ENCODE data around the gene RDH11.
"Not testable (repeated sequence)": the region's sequence is repeated elsewhere in the genome, so short reads cannot be mapped to it uniquely, and the experiment has no call there.

Gene RDH11

GRCh38 chr14:67704484-67705089 is 9.0 kb upstream of the RDH11 start:
- DNase-seq (ENCODE audit: low read depth): no peak

GRCh38 chr14:67703997-67704396 is 8.4 kb upstream of the RDH11 start:
- no peak for DNase-seq (ENCODE audit: low read depth)

- DNase-seq (ENCODE audit: low read depth): not testable (repeated sequence)
Observed at GRCh38 chr14:67701492-67701891, 5.9 kb upstream of the RDH11 start, which contains the start of gene RDH12. RDH12 (plus strand) TSS chr14:67701886; CDS start chr14:67722643, 20,757 bp downstream.

DNA sequence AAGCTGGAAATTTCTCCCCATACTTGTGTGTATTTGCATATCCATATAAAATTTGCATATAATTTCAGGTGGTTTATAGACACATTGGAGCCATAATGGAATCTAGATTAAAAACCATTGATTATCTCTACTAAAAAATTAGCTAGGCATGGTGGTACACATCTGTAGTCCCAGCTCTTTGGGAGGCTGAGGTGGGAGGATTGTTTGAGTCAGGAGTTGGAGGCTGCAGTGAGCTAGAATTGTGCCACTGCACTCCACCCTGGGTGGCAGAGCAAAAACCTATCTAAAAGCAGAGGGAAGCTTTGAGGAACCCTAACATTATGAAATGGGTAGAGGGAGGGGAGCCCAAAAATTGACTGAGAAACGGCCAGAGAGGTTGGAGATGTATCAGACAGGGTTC is 2.6 kb upstream of the RDH11 start:
- no peak for DNase-seq (ENCODE audit: low read depth)

DNA sequence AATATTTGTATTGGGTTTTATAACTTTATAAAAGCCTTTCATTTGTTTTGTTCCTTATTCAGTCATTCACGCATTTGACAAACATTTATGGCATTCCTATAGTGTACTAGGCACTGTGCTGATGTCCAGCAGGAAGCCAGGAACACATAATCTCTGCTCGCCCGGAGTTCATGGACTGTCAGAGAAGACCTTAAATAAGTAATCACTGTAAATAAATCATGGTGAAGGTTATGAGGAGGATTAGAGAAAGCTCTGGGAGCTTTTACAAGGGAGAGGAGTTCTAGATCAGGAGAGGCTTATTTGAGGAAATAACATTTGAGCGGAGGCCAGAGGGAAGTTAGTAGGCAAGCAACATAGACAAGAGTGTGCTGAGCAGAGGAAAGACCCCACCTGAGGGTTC is 1.4 kb upstream of the RDH11 start:
- DNase-seq (ENCODE audit: low read depth): no peak

GRCh38 chr14:67694791-67695393 is 672 bp downstream of the RDH11 start:
- peak; percentile 87 for DNase-seq (ENCODE audit: low read depth)

DNA sequence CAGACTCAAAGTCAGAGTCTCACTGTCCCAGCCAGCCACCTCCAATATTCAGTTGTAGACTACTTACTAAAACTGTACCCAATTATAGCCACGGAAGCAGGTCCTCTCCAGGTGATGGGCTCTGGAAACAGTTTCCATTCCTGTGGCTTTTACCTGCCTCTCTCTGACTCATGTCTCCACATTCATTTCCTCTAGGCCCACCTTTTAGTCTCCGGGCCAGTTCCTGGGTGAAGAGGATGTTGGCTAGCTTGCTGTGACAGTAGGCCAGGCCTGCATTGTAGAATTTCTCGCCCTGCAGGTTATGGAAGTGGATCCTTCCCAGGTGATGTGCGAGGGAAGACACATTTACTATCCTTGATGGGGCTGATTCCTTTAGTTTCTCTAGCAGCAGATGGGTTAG is 5.6 kb downstream of the RDH11 start:
- DNase-seq (ENCODE audit: low read depth): no peak

GRCh38 chr14:67683842-67684241 is 11.7 kb downstream of the RDH11 start:
- no peak for DNase-seq (ENCODE audit: low read depth)

DNA sequence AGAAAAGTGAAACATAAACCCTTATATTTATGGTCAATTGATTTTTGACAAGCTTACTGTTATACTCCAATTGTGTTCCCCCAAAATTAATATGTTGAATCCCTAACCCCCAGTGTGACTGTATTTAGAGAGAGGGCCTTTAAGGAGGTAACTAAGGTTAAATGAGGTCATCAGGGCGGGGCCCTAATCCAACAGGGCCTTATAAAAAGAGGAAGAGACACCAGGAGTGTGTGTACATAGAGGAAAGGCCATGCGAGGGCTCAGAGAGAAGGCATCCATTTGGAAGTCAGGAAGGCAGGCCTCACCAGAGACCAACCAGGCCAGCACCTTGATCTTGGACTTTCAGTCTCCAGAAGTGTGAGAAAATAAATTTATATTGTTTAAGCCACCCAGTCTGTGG is 14.6 kb downstream of the RDH11 start:
- no peak for DNase-seq (ENCODE audit: low read depth)

DNA sequence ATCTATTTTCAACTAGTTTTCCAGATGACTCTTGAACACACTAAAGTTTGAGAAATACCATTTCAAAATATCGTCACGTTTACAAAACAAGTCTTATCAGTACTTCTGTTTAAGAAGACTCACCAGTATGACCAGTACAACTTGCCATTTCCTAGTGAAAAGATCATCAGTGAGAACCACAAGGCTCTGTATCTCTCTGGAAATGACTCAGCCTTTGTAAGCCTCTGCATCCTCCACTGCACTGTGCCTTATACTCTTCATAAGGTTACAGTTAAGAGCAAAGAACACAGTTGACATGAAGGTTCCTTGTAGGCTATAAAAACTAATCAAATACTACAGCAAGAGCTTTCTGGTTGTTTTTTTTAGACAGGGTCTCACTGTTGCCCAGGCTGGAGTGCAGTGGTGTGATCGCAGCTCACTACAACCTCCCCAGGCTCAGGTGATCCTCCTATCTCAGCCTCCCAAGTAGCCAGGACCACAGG is 15.4 kb downstream of the RDH11 start:
- DNase-seq (ENCODE audit: low read depth): peak; percentile 89

- no peak for DNase-seq (ENCODE audit: low read depth)
Observed at GRCh38 chr14:67679006-67679405, 16.6 kb downstream of the RDH11 start.

GRCh38 chr14:67675219-67675582 is 20.4 kb downstream of the RDH11 start:
- no peak for DNase-seq (ENCODE audit: low read depth)

DNA sequence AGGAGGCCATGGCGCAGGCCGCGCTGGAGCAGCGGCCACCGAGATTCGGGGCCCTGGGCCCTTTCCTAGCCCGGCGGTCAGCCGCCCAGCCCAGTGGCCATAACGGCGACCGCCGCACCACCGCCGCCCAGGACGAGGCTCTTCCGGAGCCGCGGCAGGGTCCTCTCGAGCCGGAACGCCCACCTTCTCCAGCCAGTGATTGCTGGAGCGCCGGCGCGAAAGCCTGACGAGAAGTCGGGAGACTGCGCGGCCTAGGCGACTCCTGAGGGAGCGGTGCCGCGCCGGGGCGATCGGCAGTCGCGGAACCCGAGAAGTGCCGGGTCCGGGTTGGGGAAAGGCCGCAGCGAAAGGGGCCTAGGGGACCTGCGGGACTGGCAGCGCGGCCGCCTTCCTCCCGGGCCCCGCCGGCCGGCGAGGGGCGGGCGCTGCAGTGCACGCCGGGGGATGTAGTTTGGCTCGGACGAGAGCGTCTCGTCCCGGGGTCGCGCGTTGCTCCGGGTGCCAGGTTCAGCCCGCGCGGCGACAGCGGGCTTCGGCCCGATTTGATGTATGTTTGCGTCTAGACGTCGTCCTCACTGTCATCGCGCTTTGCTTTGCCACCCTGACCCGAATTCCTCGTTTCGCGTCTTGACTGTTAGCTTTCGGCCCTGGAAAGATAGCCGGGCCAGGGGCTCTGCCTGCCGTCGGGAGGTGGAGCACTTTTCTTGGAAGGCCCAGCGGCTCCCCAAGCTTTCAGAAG is 20.9 kb downstream of the RDH11 start, which contains the start of gene VTI1B:
TSS of gene VTI1B (minus strand) at position 153 of the 739 bp plus-strand sequence. CDS start at position 10, 143 bp downstream.
- no peak for DNase-seq (ENCODE audit: low read depth)

DNA sequence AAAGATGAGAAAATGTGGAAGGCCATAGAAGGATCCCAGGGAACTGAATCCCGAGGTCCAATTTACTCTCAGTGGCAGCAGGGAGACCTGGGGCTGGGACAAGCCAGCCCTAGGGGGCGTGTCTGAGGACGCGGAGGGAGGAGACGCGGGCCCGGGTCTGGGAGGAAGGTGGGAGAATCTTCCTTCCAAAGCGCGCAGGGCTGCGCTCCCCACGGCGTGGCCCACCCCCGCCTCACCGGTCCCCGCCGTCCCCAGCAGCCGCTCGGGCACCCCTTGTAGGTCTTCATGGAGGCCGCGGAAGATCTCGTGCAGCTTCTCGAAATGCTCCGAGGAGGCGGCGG is 21.5 kb downstream of the RDH11 start:
- DNase-seq (ENCODE audit: low read depth): no peak

GRCh38 chr14:67673451-67673850 is 22.1 kb downstream of the RDH11 start:
- no peak for DNase-seq (ENCODE audit: low read depth)

DNA sequence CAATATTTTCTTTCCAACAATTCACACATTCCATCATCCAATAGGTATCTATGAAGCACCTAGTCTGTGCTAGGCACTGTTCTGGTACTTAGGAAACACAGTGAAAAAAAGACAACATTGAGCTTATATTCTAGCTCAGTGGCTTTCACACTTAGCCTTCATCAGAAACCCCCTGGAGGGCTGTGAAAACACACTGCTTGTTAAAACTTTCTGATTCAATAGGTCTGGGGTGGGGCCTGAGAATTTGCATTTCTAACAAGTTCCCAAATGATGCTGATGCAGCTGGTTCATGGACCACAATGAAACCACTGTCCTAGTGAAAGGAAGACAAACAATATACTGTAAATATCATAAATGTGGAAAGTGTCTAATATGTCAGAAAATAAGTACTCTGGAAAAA is 27.0 kb downstream of the RDH11 start:
- DNase-seq (ENCODE audit: low read depth): no peak

DNA sequence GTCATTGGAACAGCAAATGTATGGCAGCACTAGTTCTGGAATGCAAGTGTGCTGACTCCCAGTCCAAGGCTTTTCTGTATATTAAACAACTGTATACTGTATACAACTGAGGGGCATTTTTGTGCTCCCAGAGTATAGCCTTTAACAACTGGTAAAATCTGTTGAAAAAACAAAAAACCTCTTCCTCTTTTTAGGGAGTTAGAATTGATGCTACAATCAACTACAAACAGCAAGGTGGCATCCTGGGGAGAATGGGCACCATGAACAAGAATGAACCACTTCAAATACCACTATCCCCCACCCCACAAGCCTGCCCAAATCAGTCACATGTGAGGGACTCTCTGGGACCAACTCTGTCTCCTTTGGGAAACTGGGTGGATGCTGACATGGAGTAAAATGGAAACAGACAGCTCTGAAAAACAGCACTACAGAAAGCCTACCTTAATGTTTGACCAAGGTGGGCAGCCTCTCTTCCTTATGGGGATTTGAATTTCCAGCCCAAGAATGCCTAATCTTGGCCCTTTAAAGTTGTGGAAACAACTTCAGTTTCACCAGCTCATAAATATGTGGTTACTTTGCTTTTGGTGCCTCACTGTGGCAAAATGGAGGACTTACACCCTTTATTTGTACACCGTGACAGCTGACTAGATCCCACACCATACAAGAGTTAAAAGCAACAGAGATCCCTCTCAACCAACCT is 28.7 kb downstream of the RDH11 start:
- DNase-seq (ENCODE audit: low read depth): no peak

- DNase-seq (ENCODE audit: low read depth): no peak
Observed at GRCh38 chr14:67665868-67666267, 29.7 kb downstream of the RDH11 start.

DNA sequence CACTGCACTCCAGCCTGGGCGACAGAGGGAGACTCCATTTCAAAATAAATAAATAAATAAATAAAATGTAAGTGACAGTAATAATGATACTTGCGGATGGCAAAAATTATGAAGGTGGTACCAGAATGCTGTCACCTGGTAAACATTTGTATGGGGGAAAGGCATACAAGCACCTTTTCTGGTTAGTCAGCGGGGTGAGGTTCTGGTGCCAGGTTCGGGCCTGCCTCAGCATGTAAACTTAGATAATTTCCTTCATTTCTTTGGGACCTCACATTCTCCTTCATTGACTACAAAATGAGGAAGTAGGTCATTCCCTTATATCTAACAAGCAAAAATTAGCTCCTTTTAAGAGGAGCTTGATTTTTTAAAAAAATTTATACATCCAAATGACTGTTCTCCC is 31.9 kb downstream of the RDH11 start:
- no peak for DNase-seq (ENCODE audit: low read depth)

- no peak for DNase-seq (ENCODE audit: low read depth)
Observed at GRCh38 chr14:67653651-67654280, 41.8 kb downstream of the RDH11 start.

- DNase-seq (ENCODE audit: low read depth): no peak
Observed at GRCh38 chr14:67652189-67652588, 43.4 kb downstream of the RDH11 start.

DNA sequence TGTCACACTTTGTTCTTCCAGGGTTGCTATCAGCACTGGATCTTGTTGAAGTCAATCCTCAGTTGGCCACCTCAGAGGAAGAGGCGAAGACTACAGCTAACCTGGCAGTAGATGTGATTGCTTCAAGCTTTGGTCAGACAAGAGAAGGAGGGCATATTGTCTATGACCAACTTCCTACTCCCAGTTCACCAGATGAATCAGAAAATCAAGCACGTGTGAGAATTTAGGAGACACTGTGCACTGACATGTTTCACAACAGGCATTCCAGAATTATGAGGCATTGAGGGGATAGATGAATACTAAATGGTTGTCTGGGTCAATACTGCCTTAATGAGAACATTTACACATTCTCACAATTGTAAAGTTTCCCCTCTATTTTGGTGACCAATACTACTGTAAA is 44.9 kb downstream of the RDH11 start:
- no peak for DNase-seq (ENCODE audit: low read depth)
